Measurements from ENCODE around the gene L3MBTL3.

DNA sequence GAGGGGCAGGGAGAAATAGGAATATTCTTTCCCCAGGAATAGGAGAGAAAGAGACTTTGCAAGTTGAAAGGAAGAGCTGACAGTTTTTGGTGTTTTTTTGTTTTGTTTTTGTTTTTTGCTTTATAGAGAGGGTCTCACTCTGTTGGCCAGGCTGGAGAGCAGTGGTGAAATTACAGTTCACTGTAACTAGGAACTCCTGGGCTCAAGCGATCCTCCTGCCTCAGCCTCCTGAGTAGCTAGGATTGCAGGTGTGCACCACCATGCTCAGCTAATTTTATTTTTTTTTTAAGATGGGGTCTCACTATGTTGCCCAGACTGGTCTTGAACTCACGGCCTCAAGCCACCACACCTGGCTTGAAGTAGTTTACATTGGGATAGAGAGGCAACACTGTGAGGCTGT lies 8.0 kb upstream of the L3MBTL3 start:
- TF ChIP-seq JUN (IDR thresholded peaks at IDR 0.05), result no peak
- TF ChIP-seq, protein P1, sequence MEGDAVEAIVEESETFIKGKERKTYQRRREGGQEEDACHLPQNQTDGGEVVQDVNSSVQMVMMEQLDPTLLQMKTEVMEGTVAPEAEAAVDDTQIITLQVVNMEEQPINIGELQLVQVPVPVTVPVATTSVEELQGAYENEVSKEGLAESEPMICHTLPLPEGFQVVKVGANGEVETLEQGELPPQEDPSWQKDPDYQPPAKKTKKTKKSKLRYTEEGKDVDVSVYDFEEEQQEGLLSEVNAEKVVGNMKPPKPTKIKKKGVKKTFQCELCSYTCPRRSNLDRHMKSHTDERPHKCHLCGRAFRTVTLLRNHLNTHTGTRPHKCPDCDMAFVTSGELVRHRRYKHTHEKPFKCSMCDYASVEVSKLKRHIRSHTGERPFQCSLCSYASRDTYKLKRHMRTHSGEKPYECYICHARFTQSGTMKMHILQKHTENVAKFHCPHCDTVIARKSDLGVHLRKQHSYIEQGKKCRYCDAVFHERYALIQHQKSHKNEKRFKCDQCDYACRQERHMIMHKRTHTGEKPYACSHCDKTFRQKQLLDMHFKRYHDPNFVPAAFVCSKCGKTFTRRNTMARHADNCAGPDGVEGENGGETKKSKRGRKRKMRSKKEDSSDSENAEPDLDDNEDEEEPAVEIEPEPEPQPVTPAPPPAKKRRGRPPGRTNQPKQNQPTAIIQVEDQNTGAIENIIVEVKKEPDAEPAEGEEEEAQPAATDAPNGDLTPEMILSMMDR (IDR thresholded peaks at IDR 0.05), result no peak
- TF ChIP-seq, protein P2, sequence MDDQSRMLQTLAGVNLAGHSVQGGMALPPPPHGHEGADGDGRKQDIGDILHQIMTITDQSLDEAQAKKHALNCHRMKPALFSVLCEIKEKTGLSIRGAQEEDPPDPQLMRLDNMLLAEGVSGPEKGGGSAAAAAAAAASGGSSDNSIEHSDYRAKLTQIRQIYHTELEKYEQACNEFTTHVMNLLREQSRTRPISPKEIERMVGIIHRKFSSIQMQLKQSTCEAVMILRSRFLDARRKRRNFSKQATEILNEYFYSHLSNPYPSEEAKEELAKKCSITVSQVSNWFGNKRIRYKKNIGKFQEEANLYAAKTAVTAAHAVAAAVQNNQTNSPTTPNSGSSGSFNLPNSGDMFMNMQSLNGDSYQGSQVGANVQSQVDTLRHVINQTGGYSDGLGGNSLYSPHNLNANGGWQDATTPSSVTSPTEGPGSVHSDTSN (IDR thresholded peaks at IDR 0.05), result no peak
- TF ChIP-seq, protein P3, sequence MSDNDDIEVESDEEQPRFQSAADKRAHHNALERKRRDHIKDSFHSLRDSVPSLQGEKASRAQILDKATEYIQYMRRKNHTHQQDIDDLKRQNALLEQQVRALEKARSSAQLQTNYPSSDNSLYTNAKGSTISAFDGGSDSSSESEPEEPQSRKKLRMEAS (IDR thresholded peaks at IDR 0.05), result no peak

Data from A549 (cell line).